GM19324 (cell line): ENCODE results near the gene TALDO1.

ENCODE experiments used
- ATAC-seq: cut with Tn5 transposase; IDR thresholded peaks from one replicate; pipeline ENCODE4 v1.9.1; 2021; ENCODE audit warnings: mild to moderate bottlenecking, moderate library complexity; ENCODE audit not compliant: unreplicated experiment, low FRiP score

Gene TALDO1

GRCh38 chr11:765025-765801, 17.9 kb downstream of the TALDO1 start:
- no peak for ATAC-seq

DNA sequence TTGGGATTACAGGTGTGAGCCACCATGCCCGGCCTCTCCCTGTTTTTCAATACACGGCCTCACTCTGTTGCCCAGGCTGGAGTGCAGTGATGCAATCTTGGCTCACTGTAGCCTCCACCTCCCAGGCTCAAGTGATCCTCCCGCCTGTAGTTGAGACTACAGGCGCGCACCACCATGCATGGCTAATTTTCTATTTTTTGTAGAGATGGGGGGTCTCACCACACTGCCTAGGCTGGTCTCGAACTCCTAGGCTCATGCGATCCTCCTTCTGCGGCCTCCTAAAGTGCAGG, 18.5 kb downstream of the TALDO1 start:
- ATAC-seq: no peak

- no peak for ATAC-seq
Observed at GRCh38 chr11:766106-766935, 19.1 kb downstream of the TALDO1 start.

DNA sequence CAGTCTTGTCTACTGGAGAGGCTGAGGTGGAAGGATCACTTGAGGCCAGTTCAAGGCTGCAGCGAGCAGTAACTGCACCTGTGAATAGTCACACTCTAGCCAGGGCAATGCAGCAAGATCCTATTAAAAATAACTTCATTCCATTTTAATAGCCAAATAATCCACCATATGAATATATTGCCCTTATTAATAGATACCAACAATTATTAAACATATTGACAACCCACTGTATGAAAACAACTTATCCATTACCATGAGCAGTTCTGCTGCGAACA, 19.6 kb downstream of the TALDO1 start:
- ATAC-seq: no peak

DNA sequence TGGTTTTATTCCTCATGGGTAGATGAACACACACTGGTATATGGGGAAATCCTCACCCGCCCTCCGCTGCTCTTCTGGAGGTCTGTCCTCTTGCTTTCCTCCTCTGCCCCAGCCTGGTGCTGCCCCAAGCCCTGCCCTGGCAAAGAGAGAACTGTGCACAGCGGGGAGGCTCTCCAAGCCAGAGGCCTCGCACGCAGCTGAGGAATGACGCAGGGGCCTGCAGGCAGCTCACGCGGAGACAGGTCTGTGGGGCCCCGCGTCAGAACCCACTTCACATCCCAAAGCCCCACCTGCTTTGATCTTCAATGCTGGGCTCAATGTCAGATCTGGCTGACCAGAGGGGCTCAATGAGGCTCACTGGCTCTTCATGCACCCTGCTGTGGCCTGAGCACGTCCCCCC, 20.0 kb downstream of the TALDO1 start:
- no peak for ATAC-seq

DNA sequence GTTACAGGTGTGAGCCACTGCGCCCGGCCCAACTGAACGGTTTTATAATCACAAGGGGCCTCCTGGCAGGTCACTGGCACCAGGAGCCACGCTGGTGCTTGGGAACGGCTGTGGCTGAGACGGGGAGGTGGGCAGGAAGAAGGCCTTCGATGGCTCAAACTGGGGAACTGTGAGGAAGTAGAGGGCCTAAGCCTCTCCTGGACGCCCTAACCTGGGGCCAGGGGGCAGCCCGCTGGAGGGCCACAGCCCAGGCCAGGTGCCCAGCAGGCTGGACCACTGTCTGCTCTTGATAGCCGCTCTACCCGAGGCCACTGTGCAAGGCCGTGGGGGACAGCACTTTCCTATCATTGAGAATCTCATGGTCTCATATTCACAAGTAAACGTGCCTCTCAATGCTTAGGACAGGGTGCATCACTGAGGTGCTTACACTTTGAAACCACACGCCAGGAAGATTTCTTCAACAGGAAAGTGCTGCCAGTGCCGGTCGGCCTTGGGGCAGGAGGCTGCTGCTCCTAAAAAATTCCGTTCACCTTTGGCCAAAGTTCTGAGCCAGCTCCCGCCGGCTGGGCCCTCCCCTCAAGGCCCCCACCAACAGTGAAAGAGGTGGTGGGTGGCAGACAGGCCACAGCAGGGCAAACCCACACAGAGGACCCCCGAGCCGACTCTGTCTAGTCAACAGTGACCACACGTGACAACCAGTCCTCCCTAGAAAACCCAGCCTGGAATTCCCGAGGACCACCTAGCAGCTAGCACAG, 22.8 kb downstream of the TALDO1 start:
- ATAC-seq: no peak

DNA sequence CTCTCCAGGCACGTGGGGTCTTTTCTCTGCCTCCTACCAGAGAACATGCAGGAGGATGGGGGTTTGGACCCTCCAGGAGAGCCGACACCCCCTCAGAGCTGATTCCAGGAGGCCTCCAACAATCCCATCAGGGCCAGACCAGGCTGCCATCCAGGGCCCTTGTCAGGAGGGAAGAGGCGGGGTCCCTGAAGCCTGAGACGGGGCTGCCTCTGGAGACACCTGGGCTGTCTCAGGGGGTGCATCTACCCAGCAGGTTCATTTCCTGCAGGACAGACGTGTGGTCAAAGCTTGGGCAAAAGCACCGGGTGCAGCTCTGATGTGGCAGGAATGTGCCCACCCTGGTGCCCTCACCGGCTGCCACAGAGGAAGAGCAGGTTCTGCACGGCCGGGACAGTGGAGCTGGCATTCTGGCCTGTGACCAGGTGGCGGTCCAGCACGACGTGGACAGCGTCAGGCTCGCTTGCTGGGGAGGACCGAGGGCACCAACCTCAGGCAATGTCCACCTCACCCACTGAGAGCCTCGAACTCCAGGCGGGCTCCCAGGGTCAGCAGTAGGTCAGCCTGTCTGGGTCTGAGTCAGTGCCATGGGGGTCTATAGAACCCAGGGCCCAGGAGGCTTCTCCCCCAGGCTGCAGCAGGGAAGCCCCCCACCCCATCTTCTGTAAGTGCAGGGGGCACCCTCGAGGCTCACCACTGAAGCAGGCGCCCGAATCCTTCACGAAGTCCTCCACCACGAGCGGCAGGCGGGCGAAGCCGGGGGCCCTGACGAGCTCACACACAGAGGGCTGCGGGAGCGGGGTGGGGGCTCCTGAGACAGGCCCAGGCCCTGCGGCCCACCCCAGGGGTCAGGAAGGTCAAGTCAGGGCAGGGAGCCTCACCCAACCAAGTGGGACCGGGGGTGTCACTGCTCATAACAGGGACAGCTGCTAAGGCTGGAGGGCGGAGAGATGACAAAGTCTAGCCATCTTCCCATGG, 23.7 kb downstream of the TALDO1 start:
- no peak for ATAC-seq

DNA sequence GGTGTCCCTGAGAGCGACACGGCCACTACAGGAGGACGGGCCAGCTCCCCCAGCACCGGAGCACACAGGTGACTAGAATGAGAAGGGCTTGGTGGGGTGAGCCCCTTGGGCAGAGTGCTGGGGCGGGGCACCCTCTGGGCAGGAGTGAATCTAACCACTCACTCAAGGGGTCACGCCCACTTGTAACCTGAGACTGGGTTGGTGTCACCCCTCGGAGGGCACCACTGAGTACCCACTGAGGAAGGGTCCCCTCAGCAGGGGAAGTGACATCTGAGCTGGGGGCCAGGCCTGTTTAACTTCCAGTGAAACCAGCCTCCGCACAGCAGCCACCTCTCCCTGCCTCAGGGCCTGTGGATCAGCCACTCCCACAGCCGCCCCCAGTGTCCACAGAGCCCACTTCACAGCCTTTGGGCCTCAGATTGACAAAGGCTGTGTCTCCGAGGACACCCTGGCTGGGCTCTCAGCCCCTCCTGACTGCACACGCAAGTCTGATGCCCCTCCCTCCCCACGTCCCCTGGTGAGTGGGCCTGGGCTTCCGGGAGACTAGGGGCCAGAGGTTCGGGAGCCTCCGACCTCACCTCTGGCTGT, 24.4 kb downstream of the TALDO1 start:
- no peak for ATAC-seq

DNA sequence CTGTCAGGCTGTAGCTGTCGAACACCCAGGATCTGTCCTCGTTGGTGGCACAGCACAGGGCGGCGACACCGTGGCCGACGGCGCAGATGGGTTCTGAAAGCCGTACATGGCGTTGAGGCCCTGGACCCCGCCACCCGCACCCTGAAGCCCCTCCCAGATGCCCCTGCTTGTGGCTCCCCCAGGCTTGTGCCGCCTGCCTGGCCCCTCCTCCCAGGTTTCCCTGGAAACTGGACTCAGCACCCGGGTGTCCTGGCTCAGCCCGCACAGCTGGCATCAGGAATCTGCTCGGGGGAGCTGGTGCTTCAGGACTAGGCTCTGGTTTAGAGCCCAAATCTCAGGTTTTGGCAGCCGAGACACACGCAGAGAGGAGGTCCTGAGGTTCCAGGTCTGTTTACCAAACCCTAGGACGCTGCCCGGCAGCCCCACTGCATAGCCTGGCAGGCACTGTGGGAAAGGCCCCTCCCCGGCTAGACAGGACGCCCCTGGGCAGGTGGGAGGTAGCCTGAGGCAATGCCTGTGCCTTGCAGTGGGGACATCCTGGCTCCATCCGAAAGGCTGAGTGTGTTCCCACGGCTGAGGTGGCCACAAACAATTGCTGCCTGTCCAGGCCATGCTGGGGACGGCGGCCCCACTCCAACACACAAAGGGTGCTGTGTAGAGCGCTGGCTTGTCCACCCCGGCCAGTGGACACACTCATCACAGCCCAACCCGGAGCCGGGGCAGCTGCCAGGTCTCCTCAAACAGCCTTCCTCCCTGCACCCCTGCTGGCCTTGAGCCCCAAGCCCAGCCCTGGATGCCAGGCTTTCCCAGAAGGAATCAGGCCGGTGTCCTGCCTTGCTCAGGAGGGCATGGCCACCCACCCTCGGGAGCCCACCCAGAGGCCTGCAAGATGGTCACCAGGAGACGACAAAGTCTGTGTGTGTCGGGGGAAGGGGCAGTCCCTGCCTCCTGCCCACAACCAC, 25.4 kb downstream of the TALDO1 start:
- ATAC-seq: no peak

- ATAC-seq: no peak
Observed at GRCh38 chr11:773425-773824, 26.2 kb downstream of the TALDO1 start.

DNA sequence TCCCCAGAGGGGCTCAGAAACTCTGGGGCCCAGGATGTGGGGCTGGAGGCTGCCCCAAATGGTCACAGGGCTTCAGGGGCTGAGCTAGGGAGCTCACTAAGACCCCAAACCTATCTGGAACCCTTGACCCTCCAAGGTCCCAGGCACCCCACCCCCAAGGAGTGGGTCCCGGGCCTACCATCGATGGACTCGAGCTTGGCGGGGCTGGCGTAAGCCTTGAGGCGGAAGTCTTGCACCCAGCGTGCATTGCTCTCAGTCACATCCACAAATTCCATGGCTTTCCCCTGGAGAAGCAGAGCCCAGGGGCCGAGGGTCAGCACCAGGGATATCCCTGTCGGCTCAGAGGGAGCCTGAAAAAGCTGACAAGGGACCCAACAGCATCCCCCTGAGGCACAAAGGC, 26.6 kb downstream of the TALDO1 start:
- no peak for ATAC-seq

DNA sequence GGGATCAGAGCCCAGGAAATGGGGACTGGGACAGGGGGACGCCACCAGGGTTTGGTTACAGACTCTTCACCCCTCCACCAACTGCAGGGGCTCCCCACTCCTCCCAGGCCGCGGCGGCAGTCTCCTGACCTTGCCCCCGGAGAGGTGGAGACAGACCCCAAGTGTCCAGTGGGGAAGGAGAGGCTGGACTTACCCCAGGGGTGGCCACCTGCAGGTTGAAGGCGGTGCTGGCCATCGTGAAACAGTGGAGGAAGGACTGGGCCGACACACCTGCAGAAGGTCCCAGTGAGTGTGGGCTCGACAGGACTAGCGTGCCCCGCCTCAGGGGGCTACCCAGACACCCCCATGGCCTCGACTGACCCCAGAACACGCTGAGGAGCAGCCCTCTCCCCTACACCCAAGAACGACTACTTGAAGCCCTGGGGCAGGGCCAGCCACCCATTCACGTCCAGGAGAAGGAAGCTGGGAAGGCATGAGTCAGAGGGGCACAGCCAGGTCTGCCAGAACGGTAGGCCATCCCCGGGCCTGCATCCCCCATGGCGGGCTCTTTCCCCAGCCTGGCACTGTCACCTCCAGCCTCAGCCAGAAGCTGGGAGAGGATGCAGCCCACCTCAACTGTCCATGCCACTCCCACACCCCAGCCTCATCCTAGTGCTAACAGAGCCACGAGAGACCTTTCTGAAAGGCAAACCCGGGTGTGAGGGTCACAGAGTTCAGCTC, 27.8 kb downstream of the TALDO1 start:
- no peak for ATAC-seq

DNA sequence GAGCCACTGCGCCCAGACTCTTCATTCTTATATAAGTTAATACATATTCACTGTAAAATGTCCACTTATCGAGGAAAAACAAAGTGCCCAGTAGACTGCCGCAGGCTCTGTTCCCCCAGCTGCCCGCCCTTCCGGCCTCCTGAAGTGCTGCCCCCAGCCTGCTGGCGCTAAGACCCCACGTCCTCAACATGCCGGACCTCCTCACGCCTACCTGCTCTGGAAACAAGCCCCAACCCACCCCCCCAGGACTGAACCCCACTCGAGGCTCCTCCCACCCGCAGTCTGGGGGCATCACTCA, 28.9 kb downstream of the TALDO1 start:
- ATAC-seq: no peak

- ATAC-seq: peak; percentile 46
Observed at GRCh38 chr11:776561-777287, 29.5 kb downstream of the TALDO1 start.

DNA sequence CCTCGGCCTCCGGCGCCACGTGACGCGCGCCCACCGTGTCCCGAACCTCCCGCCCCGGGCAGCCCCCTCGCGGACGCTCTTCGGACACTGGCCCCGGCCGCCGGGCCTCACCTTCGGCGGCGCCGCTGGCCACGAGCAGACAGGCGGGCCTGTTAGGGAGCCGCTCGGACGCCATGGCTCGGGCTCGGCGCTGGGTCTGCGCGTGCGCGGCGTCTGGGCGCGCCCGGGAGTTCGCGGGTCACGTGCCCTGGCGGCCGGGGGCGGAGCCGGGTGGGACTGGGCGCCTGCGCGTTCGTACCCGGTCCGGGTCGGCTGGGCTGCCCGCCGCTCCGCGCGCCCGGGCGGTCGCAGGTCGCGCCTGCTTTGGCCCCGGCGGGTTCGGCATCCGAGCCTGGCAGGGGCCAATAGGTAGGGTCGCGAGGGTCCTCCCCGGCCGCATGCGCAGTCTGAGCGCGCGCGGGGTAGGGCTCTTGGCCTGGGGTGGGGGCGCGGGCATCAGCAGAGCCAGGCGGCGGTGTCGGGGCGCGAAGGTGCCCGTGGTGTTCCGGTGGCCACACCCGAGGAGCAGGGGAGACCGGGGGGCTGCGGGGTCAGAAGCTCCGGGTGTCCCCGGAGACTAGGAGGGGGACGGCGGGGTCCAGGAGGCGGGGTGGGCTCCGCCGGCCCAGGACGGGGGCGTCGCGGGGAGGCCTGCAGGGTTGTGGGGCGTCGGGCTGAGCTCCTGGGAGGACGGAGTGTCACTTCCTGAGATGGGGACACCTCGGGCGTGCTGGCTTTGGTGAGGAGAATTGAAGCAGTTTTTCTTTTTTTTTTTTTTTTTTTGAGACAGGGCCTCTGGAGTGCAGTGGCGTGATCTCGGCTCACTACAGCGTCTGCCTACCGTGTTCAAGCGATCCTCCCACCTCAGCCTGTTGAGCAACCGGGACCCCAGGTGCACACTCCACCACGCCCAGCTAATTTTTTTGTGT, 30.3 kb downstream of the TALDO1 start, which contains the start of gene GATD1:
Gene GATD1 (minus strand): TSS at position 200 of the 968 bp plus-strand sequence. CDS start 25 bp downstream, at position 175.
- peak; percentile 80 for ATAC-seq
